Measurements from ENCODE around the gene SLX4IP. TPM values are rescaled to one million over a fixed set of nuclear protein-coding genes. Genes with fewer than 3 reads are reported as not detected.

Gene SLX4IP
- 2.5 and 3.1 TPM in 2 replicates for total RNA-seq

GRCh38 chr20:10434832-10435812, at the start of gene SLX4IP:
Gene SLX4IP (plus strand): TSS chr20:10435305. CDS start chr20:10458205, 22,900 bp downstream.

DNA sequence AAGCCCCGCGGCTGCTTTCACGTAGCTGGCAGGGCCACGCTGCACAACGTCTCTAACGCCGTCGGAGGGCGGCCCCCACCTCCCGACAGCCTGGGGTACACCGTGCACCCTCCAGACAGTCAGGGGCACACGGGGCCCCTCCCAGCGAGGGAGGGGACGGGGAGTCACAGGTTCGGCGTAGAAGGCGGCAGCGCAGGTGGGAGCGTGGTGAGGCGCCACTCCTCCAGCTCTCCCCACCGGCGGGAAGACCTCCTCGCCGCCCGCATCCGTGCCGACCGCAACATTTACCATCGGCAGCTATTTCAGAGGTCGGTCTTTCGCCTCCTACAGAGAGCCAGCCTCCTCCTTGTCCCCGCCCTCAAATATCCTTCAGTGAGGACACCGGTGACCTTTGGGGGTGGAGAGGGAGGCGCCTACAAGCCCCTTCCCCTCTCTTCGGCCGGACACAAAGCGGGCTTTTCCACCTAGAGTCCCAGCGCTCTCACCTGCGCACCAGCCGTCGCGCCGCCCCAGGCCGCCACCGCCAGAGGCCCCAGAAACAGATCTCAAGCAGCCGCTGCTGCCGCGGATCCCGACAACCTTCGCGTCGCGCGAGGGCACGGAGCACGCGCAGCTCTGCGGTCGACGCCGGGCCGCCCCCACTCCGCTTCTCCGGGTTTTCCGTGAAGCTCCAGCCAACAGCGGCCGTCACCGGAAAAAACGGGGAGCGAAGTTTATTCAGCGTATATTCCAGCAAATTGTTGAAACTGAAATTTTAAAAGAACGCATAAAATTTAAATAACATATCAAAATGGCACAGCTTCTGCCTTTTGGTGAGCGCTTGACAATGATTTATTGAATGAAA, 1.3 kb upstream of the SLX4IP start, which contains the start of gene MKKS:
Gene MKKS, minus strand, starts transcription at position 600 of the 844 bp plus-strand sequence. CDS start 20,708 bp downstream, outside the sequence.

GRCh38 chr20:10673842-10674683, 239.0 kb downstream of the SLX4IP start, which contains the start of gene JAG1:
Gene JAG1 (minus strand): TSS chr20:10673999. CDS start chr20:10673530, 469 bp downstream.

Other genes starting within 250 kb of the SLX4IP start
- 0.20 and 0.73 TPM in 2 replicates for gene SNAP25, start 216.5 kb upstream of the SLX4IP start, total RNA-seq
- gene MKKS, start 1.1 kb upstream of the SLX4IP start, total RNA-seq, result 4.8 and 6.2 TPM in 2 replicates
- 88.9 and 96.5 TPM in 2 replicates for gene JAG1, start 238.7 kb downstream of the SLX4IP start, total RNA-seq